ENCODE results near the gene OTUB1.

OTUB1 gene

GRCh38 chr11:63974259-63975143 lies 11.7 kb upstream of the OTUB1 start, which contains the start of gene COX8A:
TSS of gene COX8A (plus strand) at chr11:63974620. CDS start at chr11:63974681, 61 bp downstream.
- DNase-seq (ENCODE audit: low read depth, low spot score), result peak; percentile 100

GRCh38 chr11:63978551-63979239 lies 7.5 kb upstream of the OTUB1 start:
- DNase-seq (ENCODE audit: low read depth, low spot score), result peak; percentile 67

- no peak for DNase-seq (ENCODE audit: low read depth, low spot score)
Observed at GRCh38 chr11:63979426-63979825, 6.8 kb upstream of the OTUB1 start.

GRCh38 chr11:63985812-63986155 lies 454 bp upstream of the OTUB1 start:
- DNase-seq (ENCODE audit: low read depth, low spot score), result no peak

GRCh38 chr11:63986932-63987513 lies 785 bp downstream of the OTUB1 start:
- DNase-seq (ENCODE audit: low read depth, low spot score), result no peak

- no peak for DNase-seq (ENCODE audit: low read depth, low spot score)
Observed at GRCh38 chr11:63991558-63991957, 5.3 kb downstream of the OTUB1 start.

- no peak for DNase-seq (ENCODE audit: low read depth, low spot score)
Observed at GRCh38 chr11:63993100-63993499, 6.9 kb downstream of the OTUB1 start.

- no peak for DNase-seq (ENCODE audit: low read depth, low spot score)
Observed at GRCh38 chr11:63993993-63994392, 7.8 kb downstream of the OTUB1 start.

GRCh38 chr11:63996512-63996911 lies 10.3 kb downstream of the OTUB1 start:
- DNase-seq (ENCODE audit: low read depth, low spot score), result no peak

GRCh38 chr11:63997104-63997700 lies 11.0 kb downstream of the OTUB1 start:
- DNase-seq (ENCODE audit: low read depth, low spot score), result no peak

GRCh38 chr11:63997801-63998337 lies 11.6 kb downstream of the OTUB1 start:
- DNase-seq (ENCODE audit: low read depth, low spot score), result no peak

- DNase-seq (ENCODE audit: low read depth, low spot score), result no peak
Observed at GRCh38 chr11:63998558-63999348, 12.5 kb downstream of the OTUB1 start.

GRCh38 chr11:63999349-64000025 lies 13.2 kb downstream of the OTUB1 start:
- DNase-seq (ENCODE audit: low read depth, low spot score), result no peak

- no peak for DNase-seq (ENCODE audit: low read depth, low spot score)
Observed at GRCh38 chr11:64000026-64000739, 13.9 kb downstream of the OTUB1 start.

GRCh38 chr11:64000740-64001483 lies 14.7 kb downstream of the OTUB1 start:
- DNase-seq (ENCODE audit: low read depth, low spot score), result no peak

GRCh38 chr11:64001484-64002420 lies 15.5 kb downstream of the OTUB1 start:
- DNase-seq (ENCODE audit: low read depth, low spot score), result no peak

GRCh38 chr11:64003807-64004589 lies 17.8 kb downstream of the OTUB1 start:
- no peak for DNase-seq (ENCODE audit: low read depth, low spot score)
